ENCODE data around the gene RNF213.

DNA sequence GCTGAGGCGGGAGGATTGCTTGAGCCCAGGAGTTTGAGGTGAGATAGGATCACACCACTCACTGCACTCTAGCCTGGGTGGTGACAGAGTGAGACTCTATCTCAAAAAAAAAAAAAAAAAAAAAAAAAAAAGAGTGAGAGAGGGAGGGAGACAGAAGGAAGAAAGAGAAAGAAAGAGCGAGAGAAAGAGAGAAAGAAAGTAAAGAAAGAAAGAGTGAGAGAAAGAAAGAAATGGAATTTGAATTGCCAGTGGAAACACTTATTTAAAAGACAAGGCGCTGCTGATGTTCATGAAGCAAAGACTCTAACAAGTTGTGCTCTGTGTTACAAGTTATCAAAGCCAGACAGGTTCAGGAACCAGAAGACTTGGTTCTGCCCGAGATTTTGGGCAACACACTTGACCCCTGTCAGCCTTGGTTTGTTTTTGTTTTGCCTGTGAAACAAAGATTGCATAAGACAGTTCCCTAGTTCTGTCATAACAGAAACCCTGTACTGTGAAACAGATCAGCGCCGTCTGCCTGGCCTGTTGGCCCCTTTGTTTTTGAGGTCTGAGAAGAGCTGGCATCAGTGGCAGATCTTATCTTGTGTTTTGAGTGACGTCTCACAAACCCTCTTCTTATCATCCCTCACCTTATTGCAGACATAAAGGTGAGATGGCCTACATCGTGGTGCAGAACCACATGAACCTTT, 98.9 kb downstream of the RNF213 start:
- TF ChIP-seq, protein P1, sequence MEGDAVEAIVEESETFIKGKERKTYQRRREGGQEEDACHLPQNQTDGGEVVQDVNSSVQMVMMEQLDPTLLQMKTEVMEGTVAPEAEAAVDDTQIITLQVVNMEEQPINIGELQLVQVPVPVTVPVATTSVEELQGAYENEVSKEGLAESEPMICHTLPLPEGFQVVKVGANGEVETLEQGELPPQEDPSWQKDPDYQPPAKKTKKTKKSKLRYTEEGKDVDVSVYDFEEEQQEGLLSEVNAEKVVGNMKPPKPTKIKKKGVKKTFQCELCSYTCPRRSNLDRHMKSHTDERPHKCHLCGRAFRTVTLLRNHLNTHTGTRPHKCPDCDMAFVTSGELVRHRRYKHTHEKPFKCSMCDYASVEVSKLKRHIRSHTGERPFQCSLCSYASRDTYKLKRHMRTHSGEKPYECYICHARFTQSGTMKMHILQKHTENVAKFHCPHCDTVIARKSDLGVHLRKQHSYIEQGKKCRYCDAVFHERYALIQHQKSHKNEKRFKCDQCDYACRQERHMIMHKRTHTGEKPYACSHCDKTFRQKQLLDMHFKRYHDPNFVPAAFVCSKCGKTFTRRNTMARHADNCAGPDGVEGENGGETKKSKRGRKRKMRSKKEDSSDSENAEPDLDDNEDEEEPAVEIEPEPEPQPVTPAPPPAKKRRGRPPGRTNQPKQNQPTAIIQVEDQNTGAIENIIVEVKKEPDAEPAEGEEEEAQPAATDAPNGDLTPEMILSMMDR (IDR thresholded peaks at IDR 0.05), result no peak
- no peak for TF ChIP-seq POLR2A (IDR thresholded peaks at IDR 0.05)
